Suprapubic skin (tissue), 4 donors: Measurements from ENCODE around the gene ATP2A3. TPM values are rescaled to one million over a fixed set of nuclear protein-coding genes. Genes with fewer than 3 reads are reported as not detected.
"Not testable (repeated sequence)": the region's sequence is repeated elsewhere in the genome, so short reads cannot be mapped to it uniquely, and the experiment has no call there.

Experiments
- DNase-seq, 2 donors: peaks; one replicate each; pipeline ENCODE4 v3.0.0-alpha.2; 2019; ENCODE audit warnings: low spot score in 2 of 2
- H3K27ac ChIP-seq: fragments of 200-600 bp; sonication (generic); one replicate; pipeline ENCODE4 v1.5.1; 2019
- H3K27me3 ChIP-seq: fragments of 200-600 bp; sonication (generic); one replicate; pipeline ENCODE4 v1.5.1; 2019
- H3K36me3 ChIP-seq: fragments of 200-600 bp; sonication (generic); one replicate; pipeline ENCODE4 v1.5.1; 2019
- H3K4me1 ChIP-seq: fragments of 200-600 bp; sonication (generic); one replicate; pipeline ENCODE4 v1.5.1; 2019
- H3K4me3 ChIP-seq: fragments of 200-600 bp; sonication (generic); one replicate; pipeline ENCODE4 v1.5.1; 2019; ENCODE audit warnings: mild to moderate bottlenecking
- H3K9me3 ChIP-seq: fragments of 200-600 bp; sonication (generic); one replicate; pipeline ENCODE4 v1.5.1; 2019
- CTCF ChIP-seq, 2 donors: fragments of 200-600 bp in 1 of 2; fragments of 450-650 bp in 1 of 2; sonication (generic) in 1 of 2; IDR thresholded peaks; one replicate each; pipeline ENCODE4 v1.5.1; 2016 to 2019; ENCODE audit warnings: antibody characterized with exemption in 2 of 2, mild to moderate bottlenecking in 1 of 2, moderate library complexity in 1 of 2
- EP300 ChIP-seq: sonication (generic); formaldehyde crosslinking; IDR thresholded peaks from one replicate; pipeline ENCODE4 v1.6.1; 2017; ENCODE audit warnings: antibody characterized with exemption
- POLR2A ChIP-seq, 2 donors: fragments of 450-650 bp; IDR thresholded peaks; one replicate each; pipeline ENCODE4 v1.6.1; 2017; ENCODE audit warnings: antibody characterized with exemption in 2 of 2, mild to moderate bottlenecking in 2 of 2, moderate library complexity in 2 of 2
- POLR2AphosphoS5 ChIP-seq, 3 donors: sonication (generic); formaldehyde crosslinking; IDR thresholded peaks; one replicate each; pipeline ENCODE4 v1.6.1; 2017; ENCODE audit warnings: antibody characterized with exemption in 3 of 3
- WGBS: methylation state at CpG from one replicate; pipeline ENCODE4 v1.1.5; 2018; 5-methylcytosine and 5-hydroxymethylcytosine counted together
- total RNA-seq, 4 donors: library from RNA; depleted of rRNA; stranded (reverse); fragments of >200 nt; gene quantifications; one replicate each; pipeline ENCODE4 v1.1.0, GENCODE V29; 2016

ATP2A3 gene
- total RNA-seq, 4 donors from 2014 or later, result 22.4 to 61.7 (median 34.7) TPM

- H3K9me3 ChIP-seq, result no peaks in the 10 kb centered on the region
- no peak overlapping the region for H3K27ac ChIP-seq
- peaks cover 3% of the 10 kb centered on the region for H3K27me3 ChIP-seq
- DNase-seq, result no peak
- TF ChIP-seq POLR2AphosphoS5 (IDR thresholded peaks at IDR 0.05) (no peak), EP300 (no peak), CTCF (IDR thresholded peaks at IDR 0.05) (no peak), POLR2A (IDR thresholded peaks at IDR 0.05) (no peak)
- WGBS, result 83% methylated on average over 4 of the region's 4 CpGs
- no peaks in the 10 kb centered on the region for H3K4me1 ChIP-seq
- H3K4me3 ChIP-seq, result no peak overlapping the region
- H3K36me3 ChIP-seq, result no peaks in the 10 kb centered on the region
Measured at GRCh38 chr17:3998436-3998835, 34.2 kb upstream of the ATP2A3 start.

DNA sequence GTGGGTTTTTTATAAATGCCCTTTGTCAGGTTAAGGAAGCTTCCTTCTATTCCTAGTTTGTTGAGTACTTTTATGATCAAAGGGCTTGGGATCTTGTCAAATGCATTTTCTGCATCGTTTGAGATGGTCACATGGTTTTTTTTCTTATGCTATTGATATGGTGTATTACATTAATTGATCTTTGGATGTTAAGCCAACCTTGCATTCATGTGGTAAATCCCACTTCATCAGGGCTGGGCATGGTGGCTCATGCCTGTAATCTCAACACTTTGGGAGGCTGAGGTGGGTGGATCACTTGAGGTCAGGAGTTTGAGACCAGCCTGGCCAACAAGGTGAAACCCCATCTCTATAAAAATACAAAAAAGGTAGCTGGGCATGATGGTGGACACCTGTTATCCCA is 30.8 kb upstream of the ATP2A3 start:
- H3K36me3 ChIP-seq, result no peaks in the 10 kb centered on the region
- 47% methylated on average over 1 of the region's 1 CpG for WGBS

GRCh38 chr17:3994221-3994576 is 30.0 kb upstream of the ATP2A3 start:
- H3K36me3 ChIP-seq, result no peaks in the 10 kb centered on the region
- 96% methylated on average over 1 of the region's 1 CpG for WGBS
- H3K27ac ChIP-seq, result no peak overlapping the region
- H3K27me3 ChIP-seq, result no peaks in the 10 kb centered on the region
- TF ChIP-seq POLR2A (IDR thresholded peaks at IDR 0.05) (no peak), POLR2AphosphoS5 (IDR thresholded peaks at IDR 0.05) (no peak), EP300 (no peak), CTCF (IDR thresholded peaks at IDR 0.05) (no peak)
- no peaks in the 10 kb centered on the region for H3K4me1 ChIP-seq
- H3K4me3 ChIP-seq, result no peak overlapping the region
- no peaks in the 10 kb centered on the region for H3K9me3 ChIP-seq
- no peak for DNase-seq

More for the DNA sequence above, 30.8 kb upstream of the ATP2A3 start:
- no peaks in the 10 kb centered on the region for H3K9me3 ChIP-seq
- H3K27ac ChIP-seq, result no peak overlapping the region
- H3K27me3 ChIP-seq, result peaks cover 3% of the 10 kb centered on the region
- TF ChIP-seq POLR2A (IDR thresholded peaks at IDR 0.05) (no peak), EP300 (no peak), POLR2AphosphoS5 (IDR thresholded peaks at IDR 0.05) (no peak), CTCF (IDR thresholded peaks at IDR 0.05) (no peak)
- H3K4me1 ChIP-seq, result no peaks in the 10 kb centered on the region
- no peak for DNase-seq
- H3K4me3 ChIP-seq, result no peak overlapping the region

DNA sequence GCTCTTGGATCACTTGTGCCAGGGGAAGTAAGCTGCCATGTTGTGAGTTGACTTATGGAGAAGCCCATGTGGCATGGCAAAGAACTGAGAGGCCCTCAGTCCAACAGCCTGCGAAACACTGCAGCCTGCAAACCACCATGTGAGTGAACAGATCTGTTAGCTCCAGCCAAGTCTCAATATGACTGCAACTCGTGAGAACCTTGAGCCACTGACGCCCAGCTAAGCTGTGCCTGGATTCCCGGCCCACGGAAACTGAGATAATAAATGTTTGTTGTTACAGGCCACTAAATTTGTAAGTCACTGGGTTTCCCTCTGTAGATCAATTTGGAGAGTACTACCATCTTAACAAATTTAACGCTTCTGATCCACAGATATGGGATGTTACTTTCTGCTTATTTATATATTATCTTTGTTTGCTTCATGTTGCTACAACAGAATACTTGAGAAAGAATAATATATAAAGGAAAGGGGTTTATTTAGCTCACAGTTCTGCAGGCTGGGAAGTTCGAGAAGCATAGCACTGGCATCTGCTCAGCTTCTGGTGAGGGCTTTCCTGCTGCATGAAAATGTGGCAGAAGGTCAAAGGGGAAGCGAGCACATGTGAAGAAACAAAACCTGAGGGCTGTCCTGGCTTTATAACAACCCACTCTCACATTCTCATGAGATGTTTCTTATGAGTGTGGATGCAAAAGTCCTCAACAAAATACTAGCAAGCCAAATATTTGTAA is 29.4 kb upstream of the ATP2A3 start:
- H3K27me3 ChIP-seq, result no peaks in the 10 kb centered on the region
- no peak overlapping the region for H3K27ac ChIP-seq
- H3K4me1 ChIP-seq, result no peaks in the 10 kb centered on the region
- 74% methylated on average over 7 of the region's 8 CpGs for WGBS
- TF ChIP-seq POLR2A (IDR thresholded peaks at IDR 0.05), result no peak
- no peak for TF ChIP-seq POLR2AphosphoS5 (IDR thresholded peaks at IDR 0.05)
- no peak for TF ChIP-seq CTCF (IDR thresholded peaks at IDR 0.05)
- no peak for TF ChIP-seq EP300
- peak in 1 of 2 donors; percentile 20 for DNase-seq
- H3K4me3 ChIP-seq, result no peak overlapping the region
- no peaks in the 10 kb centered on the region for H3K36me3 ChIP-seq
- H3K9me3 ChIP-seq, result no peaks in the 10 kb centered on the region

GRCh38 chr17:3992370-3992769 is 28.1 kb upstream of the ATP2A3 start:
- Histone ChIP-seq H3K4me3 (no peak overlapping the region), H3K27ac (no peak overlapping the region), H3K9me3 (no peaks in the 10 kb centered on the region), H3K4me1 (no peaks in the 10 kb centered on the region), H3K27me3 (no peaks in the 10 kb centered on the region), H3K36me3 (no peaks in the 10 kb centered on the region)
- TF ChIP-seq CTCF (IDR thresholded peaks at IDR 0.05), result no peak
- no peak for TF ChIP-seq EP300
- TF ChIP-seq POLR2AphosphoS5 (IDR thresholded peaks at IDR 0.05), result no peak
- TF ChIP-seq POLR2A (IDR thresholded peaks at IDR 0.05), result no peak
- no peak for DNase-seq
- WGBS, result 90% methylated on average over 5 of the region's 5 CpGs

DNA sequence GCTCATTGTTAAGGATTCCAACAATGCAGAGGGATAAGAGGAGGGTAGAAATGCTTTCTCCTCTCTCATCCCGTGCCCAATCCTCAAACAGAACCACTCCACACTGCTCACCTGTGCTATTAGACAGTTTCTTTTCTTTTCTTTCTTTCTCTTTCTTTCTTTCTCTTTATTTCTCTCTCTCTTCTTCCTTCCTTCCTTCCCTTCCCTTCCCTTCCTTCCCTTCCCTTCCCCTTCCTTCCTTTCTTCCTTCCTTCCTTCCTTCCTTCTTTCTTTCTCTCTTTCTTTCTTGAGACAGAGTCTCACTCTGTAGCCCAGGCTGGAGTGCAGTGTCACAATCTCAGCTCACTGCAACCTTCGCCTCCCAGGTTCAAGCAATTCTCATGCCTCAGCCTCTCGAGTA is 27.5 kb upstream of the ATP2A3 start:
- DNase-seq, H3K4me1 ChIP-seq, H3K27me3 ChIP-seq, H3K36me3 ChIP-seq, H3K27ac ChIP-seq, H3K4me3 ChIP-seq, H3K9me3 ChIP-seq: not testable (repeated sequence)
- 70% methylated on average over 3 of the region's 3 CpGs for WGBS
